C4-2B (cell line): ENCODE data around the gene SIX6.

Experiments used
- H3K27ac ChIP-seq: fragments of 450-650 bp; 2 replicates; pipeline ENCODE4 v1.5.1; 2017
- ZFX ChIP-seq: fragments of 450-650 bp; IDR thresholded peaks from 2 replicates; pipeline ENCODE4 v1.6.1; 2017
- TF ChIP-seq, protein P1 (sequence below): fragments of 450-650 bp; conservative IDR thresholded peaks from 2 replicates; pipeline ENCODE4 v1.5.1; 2017; ENCODE audit warnings: mild to moderate bottlenecking

SIX6 gene

DNA sequence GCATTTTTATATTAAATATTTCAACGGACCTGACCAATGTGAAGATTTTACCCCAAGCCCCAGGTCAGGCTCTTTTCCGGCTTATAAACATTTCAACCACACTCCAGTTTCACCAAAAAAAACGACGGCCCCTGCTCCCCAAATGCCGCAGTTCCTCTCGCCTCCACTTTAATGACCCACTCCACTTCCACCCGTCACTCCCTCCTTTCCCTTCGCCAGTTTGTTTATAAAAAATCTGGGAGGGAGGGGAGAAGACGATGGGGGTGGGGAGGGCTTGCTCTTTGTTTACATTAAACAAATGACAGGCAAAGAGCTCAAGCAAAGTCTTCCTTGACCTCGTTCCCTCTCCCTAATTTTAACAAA is 5.4 kb downstream of the SIX6 start:
- peak overlapping the region; percentile 44 for H3K27ac ChIP-seq

DNA sequence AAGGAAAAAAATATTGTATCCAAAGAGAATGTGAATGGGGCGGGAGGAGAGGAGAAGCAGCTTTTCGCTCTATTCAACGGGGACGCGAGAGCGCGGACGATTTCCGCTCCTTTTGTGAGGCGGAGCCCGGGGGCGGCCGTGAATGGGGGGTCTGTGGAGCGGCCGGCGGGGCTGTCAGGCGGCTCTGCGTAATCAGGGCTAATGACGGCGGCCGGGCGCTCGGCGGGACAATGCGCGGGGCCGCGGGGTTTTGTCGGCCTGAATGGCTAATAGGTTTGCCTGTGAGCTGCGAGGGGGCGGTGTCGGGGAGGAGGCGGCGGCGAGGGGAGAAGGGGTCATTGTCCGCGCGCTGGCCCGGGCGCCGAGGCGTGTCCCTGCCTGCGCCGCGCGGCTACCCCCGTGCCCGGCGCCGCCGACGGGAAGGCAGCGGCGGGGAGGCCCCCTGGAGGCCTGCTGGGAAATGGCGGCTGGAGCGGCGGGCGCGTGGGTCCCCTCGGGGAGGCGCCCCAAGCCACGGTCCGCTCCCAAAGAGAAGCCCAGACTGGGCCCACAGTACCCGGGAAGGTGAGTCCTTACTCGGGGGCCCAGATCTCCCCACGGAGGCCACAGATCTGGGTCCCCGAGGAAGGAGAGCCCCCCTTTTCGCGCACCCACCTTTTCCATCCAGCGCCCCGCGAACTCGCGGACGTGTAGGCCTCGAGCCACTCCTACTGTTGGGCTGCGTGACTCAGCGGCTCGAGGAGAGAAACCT is 6.0 kb downstream of the SIX6 start:
- H3K27ac ChIP-seq: peak overlapping the region; percentile 44
- TF ChIP-seq, protein P1, sequence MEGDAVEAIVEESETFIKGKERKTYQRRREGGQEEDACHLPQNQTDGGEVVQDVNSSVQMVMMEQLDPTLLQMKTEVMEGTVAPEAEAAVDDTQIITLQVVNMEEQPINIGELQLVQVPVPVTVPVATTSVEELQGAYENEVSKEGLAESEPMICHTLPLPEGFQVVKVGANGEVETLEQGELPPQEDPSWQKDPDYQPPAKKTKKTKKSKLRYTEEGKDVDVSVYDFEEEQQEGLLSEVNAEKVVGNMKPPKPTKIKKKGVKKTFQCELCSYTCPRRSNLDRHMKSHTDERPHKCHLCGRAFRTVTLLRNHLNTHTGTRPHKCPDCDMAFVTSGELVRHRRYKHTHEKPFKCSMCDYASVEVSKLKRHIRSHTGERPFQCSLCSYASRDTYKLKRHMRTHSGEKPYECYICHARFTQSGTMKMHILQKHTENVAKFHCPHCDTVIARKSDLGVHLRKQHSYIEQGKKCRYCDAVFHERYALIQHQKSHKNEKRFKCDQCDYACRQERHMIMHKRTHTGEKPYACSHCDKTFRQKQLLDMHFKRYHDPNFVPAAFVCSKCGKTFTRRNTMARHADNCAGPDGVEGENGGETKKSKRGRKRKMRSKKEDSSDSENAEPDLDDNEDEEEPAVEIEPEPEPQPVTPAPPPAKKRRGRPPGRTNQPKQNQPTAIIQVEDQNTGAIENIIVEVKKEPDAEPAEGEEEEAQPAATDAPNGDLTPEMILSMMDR: peak; percentile 88
- TF ChIP-seq ZFX: no peak

More for the DNA sequence above, 5.4 kb downstream of the SIX6 start:
- no peak for TF ChIP-seq ZFX
- TF ChIP-seq, protein P1: no peak

DNA sequence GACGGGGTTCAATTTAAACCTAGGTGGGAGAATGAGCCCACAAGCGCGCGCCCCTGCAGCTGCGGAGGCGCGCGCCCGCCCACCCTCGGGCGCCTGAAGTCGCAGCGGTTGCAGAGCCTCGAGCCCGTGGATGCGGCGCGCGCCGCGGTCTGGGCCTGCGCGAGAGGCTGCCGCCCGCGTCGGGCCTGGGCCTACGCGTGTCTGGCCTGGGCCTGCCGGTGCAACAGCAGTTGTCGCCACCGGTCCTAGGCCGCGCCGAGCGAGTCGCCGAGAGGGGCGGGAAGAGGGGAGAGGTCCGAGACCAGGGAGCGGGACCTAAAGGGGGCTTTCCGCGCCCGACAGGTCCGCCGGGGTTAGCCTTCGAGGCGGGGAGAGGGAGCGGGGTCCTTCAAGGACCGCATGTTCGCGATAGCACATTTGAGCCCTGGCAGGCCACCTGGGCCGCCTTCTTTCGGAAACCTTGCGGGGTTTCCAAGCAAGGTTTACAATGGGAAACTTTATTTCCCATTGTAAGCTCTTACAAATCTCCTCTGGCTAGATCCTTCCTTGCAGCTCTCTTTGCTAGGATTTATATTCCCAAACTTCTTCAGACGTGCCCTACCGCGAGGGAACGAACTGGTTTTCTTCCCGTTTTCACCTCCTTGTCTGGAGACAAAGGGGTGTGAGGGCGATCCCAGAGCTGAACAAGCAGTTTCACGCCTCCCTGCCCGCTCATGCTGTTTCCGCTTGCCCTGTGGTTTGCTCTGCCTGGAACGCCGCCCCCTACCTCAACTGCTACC is 6.8 kb downstream of the SIX6 start:
- TF ChIP-seq ZFX: no peak
- TF ChIP-seq, protein P1: no peak
- no peak overlapping the region for H3K27ac ChIP-seq

DNA sequence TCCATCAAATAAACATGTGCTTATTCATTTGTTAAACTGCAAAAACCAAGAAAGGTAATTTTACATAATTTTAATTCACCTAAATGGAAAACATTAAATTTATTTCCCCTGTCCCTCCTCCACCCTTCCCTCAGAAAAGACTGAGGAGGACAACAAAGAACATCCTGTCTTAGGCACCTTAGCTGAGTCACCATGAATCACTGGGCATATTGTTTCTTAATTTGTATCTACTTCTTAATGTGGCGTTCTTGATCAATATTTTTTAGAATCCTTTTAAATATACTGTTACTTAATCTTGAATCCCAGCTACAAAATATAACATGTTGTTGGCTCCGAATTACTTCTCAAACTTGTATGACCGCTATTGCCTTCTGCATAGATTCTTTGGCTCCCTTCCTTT is 23.5 kb downstream of the SIX6 start:
- no peak overlapping the region for H3K27ac ChIP-seq
- TF ChIP-seq, protein P1: no peak
- no peak for TF ChIP-seq ZFX

DNA sequence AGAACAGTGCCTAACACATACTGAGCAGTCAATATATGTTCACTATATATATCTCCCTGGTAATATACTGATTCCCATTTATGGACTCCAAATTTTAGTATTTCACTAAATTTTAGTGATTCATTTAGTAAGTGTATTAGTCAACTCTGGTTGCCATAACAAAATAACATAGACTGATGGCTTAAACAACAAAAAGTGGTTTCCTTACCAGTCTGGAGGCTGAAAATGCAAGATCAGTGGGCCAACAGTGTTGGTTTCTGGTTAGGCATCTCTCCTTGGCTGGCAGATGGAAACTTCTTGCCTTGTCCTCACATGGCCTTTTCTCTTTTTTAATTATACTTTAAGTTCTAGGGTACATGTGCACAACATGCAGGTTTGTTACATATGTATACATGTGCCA is 28.7 kb downstream of the SIX6 start:
- no peak overlapping the region for H3K27ac ChIP-seq
- TF ChIP-seq, protein P1: no peak
- TF ChIP-seq ZFX: no peak

DNA sequence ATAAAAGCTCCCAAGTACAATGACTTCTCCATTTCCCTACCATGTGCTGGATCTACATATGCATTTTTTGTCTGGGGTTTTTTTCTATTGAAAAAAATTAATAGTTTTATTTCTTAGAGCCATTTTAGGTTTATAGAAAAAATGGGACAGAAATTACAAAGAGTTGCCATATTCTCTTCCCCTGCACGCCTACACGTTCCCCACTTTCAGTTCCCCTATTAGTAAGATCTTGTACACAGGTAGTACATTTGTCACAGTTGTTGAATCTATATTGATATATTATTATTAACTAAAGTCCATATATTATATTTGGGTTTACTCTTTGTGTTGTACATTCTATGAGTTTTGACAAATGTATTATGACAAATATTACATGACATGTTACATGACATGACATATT is 35.7 kb downstream of the SIX6 start:
- TF ChIP-seq, protein P1: no peak
- no peak for TF ChIP-seq ZFX
- no peak overlapping the region for H3K27ac ChIP-seq

DNA sequence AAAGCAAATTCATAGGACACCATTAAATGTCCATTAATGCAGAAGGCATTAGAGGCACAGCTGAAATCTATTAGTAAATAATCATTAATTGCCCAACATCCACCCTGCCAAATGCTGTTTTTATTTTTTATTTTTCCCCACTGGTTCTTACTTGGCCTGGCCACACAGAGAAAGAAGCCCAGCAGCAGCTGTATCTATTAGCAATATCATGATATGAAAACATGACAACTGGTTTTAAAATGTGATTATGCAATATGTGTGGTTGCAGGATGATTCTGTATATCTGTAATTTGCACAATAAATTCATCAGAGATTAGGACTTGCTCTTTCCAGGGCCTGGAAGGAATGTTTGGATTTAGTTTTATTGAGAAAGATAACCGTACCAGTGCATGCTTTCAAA is 44.9 kb downstream of the SIX6 start:
- H3K27ac ChIP-seq: no peak overlapping the region
- TF ChIP-seq, protein P1: no peak
- TF ChIP-seq ZFX: no peak
